ENCODE results near the gene ABLIM1.

The ABLIM1 gene

DNA sequence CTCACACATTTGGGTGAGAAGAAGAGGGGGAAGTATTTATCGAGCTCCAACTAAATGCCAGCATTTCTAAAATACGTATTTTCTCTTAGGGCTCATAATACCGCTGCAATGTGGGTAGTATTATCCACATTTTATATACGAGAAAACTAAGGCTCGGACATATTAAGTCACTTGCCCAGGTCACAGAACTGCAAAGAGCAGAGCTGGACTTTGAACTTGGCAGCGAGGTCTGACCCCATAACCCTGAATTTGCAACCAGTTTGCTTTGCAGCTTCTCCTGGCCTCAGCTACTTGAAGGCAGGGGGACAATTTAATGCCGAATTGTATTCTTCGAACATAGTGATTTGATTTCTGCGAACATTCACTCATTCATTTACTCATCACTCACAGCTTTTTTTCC, 7.2 kb downstream of the ABLIM1 start:
- no peak for DNase-seq
- H3K36me3 ChIP-seq (ENCODE audit: control insufficient read depth, insufficient read depth, low read length), result no peaks in the 10 kb centered on the region
- no peaks in the 10 kb centered on the region for H3K9me3 ChIP-seq (ENCODE audit: control insufficient read depth, low read length)
- H3K27ac ChIP-seq (ENCODE audit: insufficient read depth, low read length, poor library complexity, severe bottlenecking), result no peak overlapping the region
- no peaks in the 10 kb centered on the region for H3K4me1 ChIP-seq (ENCODE audit: control insufficient read depth, insufficient read depth, low read length, poor library complexity, severe bottlenecking)
- H3K27me3 ChIP-seq (replicated peaks; ENCODE audit: control insufficient read depth, insufficient read depth, low read length, poor library complexity, severe bottlenecking), result no peaks in the 10 kb centered on the region
- H3K4me3 ChIP-seq (ENCODE audit: insufficient read depth, low read depth, low read length, poor library complexity, severe bottlenecking), result no peak overlapping the region

DNA sequence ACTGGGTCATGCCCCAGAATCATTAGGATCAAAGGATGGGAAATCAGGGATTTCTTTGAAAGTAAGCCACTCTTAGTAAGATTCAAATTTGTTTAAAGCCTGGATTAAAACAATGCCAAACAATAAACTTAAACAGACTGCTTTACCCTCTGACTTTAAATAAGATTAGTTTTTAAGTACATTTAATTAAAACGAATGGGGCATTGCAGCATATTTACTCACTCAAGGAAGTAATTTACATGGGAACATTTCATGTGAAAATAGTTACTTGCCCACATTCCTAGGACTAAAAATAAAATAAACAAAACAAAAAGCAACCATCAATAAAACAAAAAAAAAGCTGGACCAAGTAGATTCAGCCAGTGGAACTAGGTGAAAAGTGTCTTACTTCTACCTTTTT, 7.8 kb downstream of the ABLIM1 start:
- Histone ChIP-seq H3K27ac (ENCODE audit: insufficient read depth, low read length, poor library complexity, severe bottlenecking) (no peak overlapping the region), H3K4me1 (ENCODE audit: control insufficient read depth, insufficient read depth, low read length, poor library complexity, severe bottlenecking) (no peaks in the 10 kb centered on the region), H3K9me3 (ENCODE audit: control insufficient read depth, low read length) (no peaks in the 10 kb centered on the region), H3K4me3 (ENCODE audit: insufficient read depth, low read depth, low read length, poor library complexity, severe bottlenecking) (no peak overlapping the region), H3K27me3 (replicated peaks; ENCODE audit: control insufficient read depth, insufficient read depth, low read length, poor library complexity, severe bottlenecking) (no peaks in the 10 kb centered on the region), H3K36me3 (ENCODE audit: control insufficient read depth, insufficient read depth, low read length) (no peaks in the 10 kb centered on the region)
- DNase-seq, result no peak

GRCh38 chr10:114649217-114649903, 8.7 kb downstream of the ABLIM1 start:
- H3K36me3 ChIP-seq (ENCODE audit: control insufficient read depth, insufficient read depth, low read length), result no peaks in the 10 kb centered on the region
- no peak overlapping the region for H3K27ac ChIP-seq (ENCODE audit: insufficient read depth, low read length, poor library complexity, severe bottlenecking)
- no peak overlapping the region for H3K4me3 ChIP-seq (ENCODE audit: insufficient read depth, low read depth, low read length, poor library complexity, severe bottlenecking)
- no peaks in the 10 kb centered on the region for H3K4me1 ChIP-seq (ENCODE audit: control insufficient read depth, insufficient read depth, low read length, poor library complexity, severe bottlenecking)
- H3K9me3 ChIP-seq (ENCODE audit: control insufficient read depth, low read length), result no peaks in the 10 kb centered on the region
- no peak for DNase-seq
- no peaks in the 10 kb centered on the region for H3K27me3 ChIP-seq (replicated peaks; ENCODE audit: control insufficient read depth, insufficient read depth, low read length, poor library complexity, severe bottlenecking)

GRCh38 chr10:114648368-114648767, 9.7 kb downstream of the ABLIM1 start:
- DNase-seq, result no peak
- Histone ChIP-seq H3K4me3 (ENCODE audit: insufficient read depth, low read depth, low read length, poor library complexity, severe bottlenecking) (no peak overlapping the region), H3K4me1 (ENCODE audit: control insufficient read depth, insufficient read depth, low read length, poor library complexity, severe bottlenecking) (no peaks in the 10 kb centered on the region), H3K9me3 (ENCODE audit: control insufficient read depth, low read length) (no peaks in the 10 kb centered on the region), H3K27me3 (replicated peaks; ENCODE audit: control insufficient read depth, insufficient read depth, low read length, poor library complexity, severe bottlenecking) (no peaks in the 10 kb centered on the region), H3K36me3 (ENCODE audit: control insufficient read depth, insufficient read depth, low read length) (no peaks in the 10 kb centered on the region), H3K27ac (ENCODE audit: insufficient read depth, low read length, poor library complexity, severe bottlenecking) (no peak overlapping the region)

GRCh38 chr10:114647545-114648138, 10.4 kb downstream of the ABLIM1 start:
- DNase-seq, result no peak

GRCh38 chr10:114646426-114646825, 11.6 kb downstream of the ABLIM1 start:
- no peaks in the 10 kb centered on the region for H3K36me3 ChIP-seq (ENCODE audit: control insufficient read depth, insufficient read depth, low read length)
- no peaks in the 10 kb centered on the region for H3K9me3 ChIP-seq (ENCODE audit: control insufficient read depth, low read length)
- no peak for DNase-seq
- no peak overlapping the region for H3K27ac ChIP-seq (ENCODE audit: insufficient read depth, low read length, poor library complexity, severe bottlenecking)
- H3K27me3 ChIP-seq (replicated peaks; ENCODE audit: control insufficient read depth, insufficient read depth, low read length, poor library complexity, severe bottlenecking), result no peaks in the 10 kb centered on the region
- H3K4me1 ChIP-seq (ENCODE audit: control insufficient read depth, insufficient read depth, low read length, poor library complexity, severe bottlenecking), result no peaks in the 10 kb centered on the region
- no peak overlapping the region for H3K4me3 ChIP-seq (ENCODE audit: insufficient read depth, low read depth, low read length, poor library complexity, severe bottlenecking)

More at GRCh38 chr10:114647545-114648138, 10.4 kb downstream of the ABLIM1 start:
- Histone ChIP-seq H3K4me3 (ENCODE audit: insufficient read depth, low read depth, low read length, poor library complexity, severe bottlenecking) (no peak overlapping the region), H3K9me3 (ENCODE audit: control insufficient read depth, low read length) (no peaks in the 10 kb centered on the region), H3K27me3 (replicated peaks; ENCODE audit: control insufficient read depth, insufficient read depth, low read length, poor library complexity, severe bottlenecking) (no peaks in the 10 kb centered on the region), H3K36me3 (ENCODE audit: control insufficient read depth, insufficient read depth, low read length) (no peaks in the 10 kb centered on the region), H3K27ac (ENCODE audit: insufficient read depth, low read length, poor library complexity, severe bottlenecking) (no peak overlapping the region), H3K4me1 (ENCODE audit: control insufficient read depth, insufficient read depth, low read length, poor library complexity, severe bottlenecking) (no peaks in the 10 kb centered on the region)

DNA sequence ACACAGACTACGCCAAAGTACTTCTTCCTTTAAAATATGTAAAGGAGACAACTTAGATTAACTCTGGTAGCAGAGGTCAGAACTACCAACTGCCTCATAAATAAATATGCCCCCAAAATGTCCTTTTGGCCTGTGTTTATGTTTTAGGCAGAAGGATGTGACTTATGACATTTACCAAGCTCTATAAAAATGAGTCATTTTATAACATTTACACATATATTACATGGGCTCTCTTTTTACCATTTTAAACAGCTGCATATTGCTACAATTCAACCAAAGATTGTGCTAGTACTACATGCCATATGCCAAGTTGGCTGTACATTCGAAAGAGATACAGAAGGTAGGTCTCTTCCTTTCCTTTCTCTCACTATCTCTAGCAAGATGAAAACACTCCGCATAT, 12.4 kb downstream of the ABLIM1 start:
- no peaks in the 10 kb centered on the region for H3K27me3 ChIP-seq (replicated peaks; ENCODE audit: control insufficient read depth, insufficient read depth, low read length, poor library complexity, severe bottlenecking)
- H3K36me3 ChIP-seq (ENCODE audit: control insufficient read depth, insufficient read depth, low read length), result no peaks in the 10 kb centered on the region
- no peaks in the 10 kb centered on the region for H3K4me1 ChIP-seq (ENCODE audit: control insufficient read depth, insufficient read depth, low read length, poor library complexity, severe bottlenecking)
- no peaks in the 10 kb centered on the region for H3K9me3 ChIP-seq (ENCODE audit: control insufficient read depth, low read length)
- no peak for DNase-seq
- H3K4me3 ChIP-seq (ENCODE audit: insufficient read depth, low read depth, low read length, poor library complexity, severe bottlenecking), result no peak overlapping the region
- H3K27ac ChIP-seq (ENCODE audit: insufficient read depth, low read length, poor library complexity, severe bottlenecking), result no peak overlapping the region

DNA sequence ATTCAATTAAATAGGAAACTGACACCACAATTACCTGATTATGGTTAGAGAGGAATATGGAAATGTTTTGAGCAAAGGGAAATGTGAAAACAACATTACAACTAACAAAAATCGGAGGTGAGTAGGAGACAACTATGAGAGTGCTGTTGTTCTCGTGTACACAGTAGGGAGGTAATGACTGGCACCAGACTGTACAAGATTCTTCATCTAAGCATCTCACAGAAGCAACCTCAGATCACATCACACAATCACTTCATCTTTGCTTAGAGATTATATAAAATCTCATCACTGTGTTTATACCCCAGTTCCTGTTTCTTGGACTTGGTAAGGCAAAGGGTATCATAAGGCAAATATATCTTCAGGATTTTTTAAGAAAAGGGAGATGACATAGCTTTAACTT, 14.9 kb downstream of the ABLIM1 start:
- Histone ChIP-seq H3K27me3 (replicated peaks; ENCODE audit: control insufficient read depth, insufficient read depth, low read length, poor library complexity, severe bottlenecking) (no peaks in the 10 kb centered on the region), H3K9me3 (ENCODE audit: control insufficient read depth, low read length) (no peaks in the 10 kb centered on the region), H3K4me1 (ENCODE audit: control insufficient read depth, insufficient read depth, low read length, poor library complexity, severe bottlenecking) (no peaks in the 10 kb centered on the region), H3K4me3 (ENCODE audit: insufficient read depth, low read depth, low read length, poor library complexity, severe bottlenecking) (no peak overlapping the region), H3K36me3 (ENCODE audit: control insufficient read depth, insufficient read depth, low read length) (no peaks in the 10 kb centered on the region), H3K27ac (ENCODE audit: insufficient read depth, low read length, poor library complexity, severe bottlenecking) (no peak overlapping the region)
- no peak for DNase-seq

- DNase-seq, result no peak
- Histone ChIP-seq H3K27me3 (replicated peaks; ENCODE audit: control insufficient read depth, insufficient read depth, low read length, poor library complexity, severe bottlenecking) (no peaks in the 10 kb centered on the region), H3K4me3 (ENCODE audit: insufficient read depth, low read depth, low read length, poor library complexity, severe bottlenecking) (no peak overlapping the region), H3K36me3 (ENCODE audit: control insufficient read depth, insufficient read depth, low read length) (no peaks in the 10 kb centered on the region), H3K9me3 (ENCODE audit: control insufficient read depth, low read length) (no peaks in the 10 kb centered on the region), H3K27ac (ENCODE audit: insufficient read depth, low read length, poor library complexity, severe bottlenecking) (no peak overlapping the region), H3K4me1 (ENCODE audit: control insufficient read depth, insufficient read depth, low read length, poor library complexity, severe bottlenecking) (no peaks in the 10 kb centered on the region)
Measured at GRCh38 chr10:114642729-114643128, 15.3 kb downstream of the ABLIM1 start.

DNA sequence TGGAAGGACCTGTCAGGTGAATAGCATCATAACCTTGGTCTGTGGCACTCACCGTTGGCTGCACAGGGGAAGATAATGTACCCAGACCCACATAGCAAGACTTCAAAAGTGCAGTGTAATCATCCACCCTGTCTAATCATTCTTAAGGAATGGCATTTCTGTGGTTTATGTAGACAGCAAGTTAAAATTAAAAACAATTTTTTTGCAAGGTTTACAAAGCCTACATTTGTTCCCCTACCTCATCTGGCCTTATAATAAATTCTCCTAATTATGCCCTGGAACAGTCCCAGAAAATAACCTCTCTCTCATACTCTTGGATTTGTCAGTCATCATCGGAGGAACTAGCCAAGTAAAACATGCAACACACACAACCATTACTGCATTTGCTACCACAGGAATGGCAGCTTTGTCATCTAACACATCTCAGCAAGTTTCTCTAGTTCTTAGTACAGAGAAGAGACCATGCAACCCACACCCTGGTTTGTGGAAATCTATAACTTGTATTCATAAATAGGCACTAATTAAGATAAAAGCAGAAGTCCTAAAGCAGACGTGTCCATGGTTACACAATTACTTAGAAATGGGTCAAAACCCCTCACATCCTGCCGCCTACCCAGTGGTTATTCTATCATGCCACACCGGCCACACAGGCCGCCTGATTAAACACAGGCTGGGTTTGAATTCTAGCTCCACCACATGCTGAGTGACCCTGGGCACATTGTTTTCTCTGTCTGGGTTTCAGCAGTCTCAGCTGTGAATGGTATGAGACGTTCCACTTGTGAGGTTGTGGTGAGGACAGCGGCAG, 19.1 kb downstream of the ABLIM1 start:
- Histone ChIP-seq H3K27ac (ENCODE audit: insufficient read depth, low read length, poor library complexity, severe bottlenecking) (no peak overlapping the region), H3K9me3 (ENCODE audit: control insufficient read depth, low read length) (no peaks in the 10 kb centered on the region)

More for the DNA sequence above, 19.1 kb downstream of the ABLIM1 start:
- H3K4me3 ChIP-seq (ENCODE audit: insufficient read depth, low read depth, low read length, poor library complexity, severe bottlenecking), result no peak overlapping the region
- DNase-seq, result no peak
- H3K36me3 ChIP-seq (ENCODE audit: control insufficient read depth, insufficient read depth, low read length), result no peaks in the 10 kb centered on the region
- H3K27me3 ChIP-seq (replicated peaks; ENCODE audit: control insufficient read depth, insufficient read depth, low read length, poor library complexity, severe bottlenecking), result no peaks in the 10 kb centered on the region
- no peaks in the 10 kb centered on the region for H3K4me1 ChIP-seq (ENCODE audit: control insufficient read depth, insufficient read depth, low read length, poor library complexity, severe bottlenecking)

All from effector memory CD4-positive, alpha-beta T cell (primary cell).